Upper lobe of left lung (tissue), 4 donors: ENCODE data around the gene PINK1.

ENCODE experiments used
- POLR2A ChIP-seq, 4 donors: fragments of 450-650 bp; IDR thresholded peaks; one replicate each; pipeline ENCODE4 v1.5.1; 2016 to 2017; ENCODE audit warnings: antibody characterized with exemption in 4 of 4, mild to moderate bottlenecking in 2 of 4
- POLR2AphosphoS5 ChIP-seq, 2 donors: sonication (generic); formaldehyde crosslinking; IDR thresholded peaks; one replicate each; pipeline ENCODE4 v1.5.1; 2017; ENCODE audit warnings: antibody characterized with exemption in 2 of 2
- TF ChIP-seq, protein P1 (sequence below), 6 experiments: fragments of 450-650 bp in 4 of 6; fragments of 200-600 bp in 2 of 6; sonication (generic) in 2 of 6; IDR thresholded peaks; one replicate each; pipeline ENCODE4 v1.5.1; 2016 to 2019; ENCODE audit warnings: antibody characterized with exemption in 6 of 6

DNA sequence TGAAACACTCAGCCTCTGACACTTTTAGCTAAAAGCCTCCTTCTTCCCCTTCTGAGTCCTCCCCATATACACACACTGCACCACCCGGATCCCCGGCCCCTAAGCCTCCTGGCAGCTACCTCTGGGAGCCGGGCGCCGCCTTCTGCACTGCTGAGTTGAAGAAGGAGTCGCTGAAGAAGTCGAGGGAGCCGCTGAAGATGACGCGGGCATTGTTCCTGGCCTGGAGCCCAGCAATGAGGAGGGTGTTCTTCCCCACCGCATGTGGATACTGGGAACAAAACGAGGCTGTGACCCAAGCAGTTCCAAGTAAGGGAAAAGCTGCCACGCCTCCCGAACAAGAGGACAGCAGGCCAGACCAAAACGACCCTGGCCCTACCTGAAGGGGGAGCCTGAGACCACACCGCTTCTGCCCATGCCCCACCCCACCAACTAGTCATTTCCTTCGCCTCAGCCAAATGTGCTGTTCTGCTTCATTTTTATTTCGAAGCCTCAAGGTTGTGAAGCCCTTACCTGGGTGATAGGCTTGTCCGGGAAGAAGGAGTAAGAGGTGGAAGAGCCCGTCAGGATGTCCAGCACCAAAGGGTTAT, 20.9 kb downstream of the PINK1 start:
- TF ChIP-seq, protein P1, sequence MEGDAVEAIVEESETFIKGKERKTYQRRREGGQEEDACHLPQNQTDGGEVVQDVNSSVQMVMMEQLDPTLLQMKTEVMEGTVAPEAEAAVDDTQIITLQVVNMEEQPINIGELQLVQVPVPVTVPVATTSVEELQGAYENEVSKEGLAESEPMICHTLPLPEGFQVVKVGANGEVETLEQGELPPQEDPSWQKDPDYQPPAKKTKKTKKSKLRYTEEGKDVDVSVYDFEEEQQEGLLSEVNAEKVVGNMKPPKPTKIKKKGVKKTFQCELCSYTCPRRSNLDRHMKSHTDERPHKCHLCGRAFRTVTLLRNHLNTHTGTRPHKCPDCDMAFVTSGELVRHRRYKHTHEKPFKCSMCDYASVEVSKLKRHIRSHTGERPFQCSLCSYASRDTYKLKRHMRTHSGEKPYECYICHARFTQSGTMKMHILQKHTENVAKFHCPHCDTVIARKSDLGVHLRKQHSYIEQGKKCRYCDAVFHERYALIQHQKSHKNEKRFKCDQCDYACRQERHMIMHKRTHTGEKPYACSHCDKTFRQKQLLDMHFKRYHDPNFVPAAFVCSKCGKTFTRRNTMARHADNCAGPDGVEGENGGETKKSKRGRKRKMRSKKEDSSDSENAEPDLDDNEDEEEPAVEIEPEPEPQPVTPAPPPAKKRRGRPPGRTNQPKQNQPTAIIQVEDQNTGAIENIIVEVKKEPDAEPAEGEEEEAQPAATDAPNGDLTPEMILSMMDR (IDR thresholded peaks at IDR 0.05) = no peak
- no peak for TF ChIP-seq POLR2A (IDR thresholded peaks at IDR 0.05)
- no peak for TF ChIP-seq POLR2AphosphoS5 (IDR thresholded peaks at IDR 0.05)
